Measurements from ENCODE around the gene ARRDC1.

- TF ChIP-seq ZBTB26 (tag by site-specific recombination; optimal IDR thresholded peaks at IDR 0.05) (no peak), ZNF23 (tag by site-specific recombination; IDR thresholded peaks at IDR 0.05; ENCODE audit: borderline replicate concordance) (no peak), ZNF266 (tag by site-specific recombination; IDR thresholded peaks at IDR 0.05; ENCODE audit: low read depth) (no peak), CTCF (tag by site-specific recombination; IDR thresholded peaks at IDR 0.05) (no peak)
Observed at GRCh38 chr9:137656416-137656815, 50.9 kb downstream of the ARRDC1 start.
